ENCODE results near the gene ROBO4.

The ROBO4 gene

GRCh38 chr11:124872741-124873140, 24.9 kb downstream of the ROBO4 start:
- no peak for DNase-seq

DNA sequence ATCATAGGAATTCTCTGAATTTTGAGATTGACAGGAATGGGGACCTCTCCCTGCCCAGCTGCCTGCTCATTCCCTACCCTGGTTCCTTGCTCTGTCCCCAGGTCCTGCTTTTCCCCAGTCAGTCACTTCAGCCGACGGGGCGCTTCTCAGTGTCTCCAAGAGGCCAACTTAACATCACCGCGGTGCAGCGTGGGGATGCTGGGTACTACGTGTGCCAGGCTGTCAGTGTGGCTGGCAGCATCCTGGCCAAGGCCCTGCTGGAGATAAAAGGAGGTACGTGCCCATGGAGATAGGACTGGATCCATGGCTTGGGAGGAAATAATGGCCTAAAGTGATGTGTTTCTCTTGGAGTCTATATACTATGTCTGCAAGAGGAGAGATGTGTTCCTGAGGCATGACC, 25.4 kb downstream of the ROBO4 start:
- DNase-seq = no peak

DNA sequence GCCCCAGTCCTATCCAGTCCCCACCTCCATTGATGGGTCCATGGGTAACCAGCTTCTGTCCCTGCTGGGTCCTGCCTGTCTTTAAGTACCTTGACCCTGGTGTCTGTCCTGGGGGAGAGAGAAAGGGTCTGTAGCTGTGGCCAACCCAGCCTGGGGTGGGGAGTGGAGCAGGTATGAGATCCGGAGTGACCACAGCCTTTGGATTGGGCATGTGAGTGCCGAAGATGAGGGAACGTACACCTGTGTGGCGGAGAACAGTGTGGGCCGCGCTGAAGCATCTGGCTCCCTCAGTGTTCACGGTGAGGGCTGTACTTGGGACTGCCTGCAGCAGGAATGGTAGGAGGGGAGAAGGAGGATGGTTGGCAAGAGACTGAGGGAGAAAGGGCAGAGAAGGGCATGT, 27.2 kb downstream of the ROBO4 start:
- DNase-seq = no peak

- no peak for DNase-seq
Measured at GRCh38 chr11:124869856-124870387, 27.7 kb downstream of the ROBO4 start.

- DNase-seq = no peak
Measured at GRCh38 chr11:124869331-124869730, 28.3 kb downstream of the ROBO4 start.

DNA sequence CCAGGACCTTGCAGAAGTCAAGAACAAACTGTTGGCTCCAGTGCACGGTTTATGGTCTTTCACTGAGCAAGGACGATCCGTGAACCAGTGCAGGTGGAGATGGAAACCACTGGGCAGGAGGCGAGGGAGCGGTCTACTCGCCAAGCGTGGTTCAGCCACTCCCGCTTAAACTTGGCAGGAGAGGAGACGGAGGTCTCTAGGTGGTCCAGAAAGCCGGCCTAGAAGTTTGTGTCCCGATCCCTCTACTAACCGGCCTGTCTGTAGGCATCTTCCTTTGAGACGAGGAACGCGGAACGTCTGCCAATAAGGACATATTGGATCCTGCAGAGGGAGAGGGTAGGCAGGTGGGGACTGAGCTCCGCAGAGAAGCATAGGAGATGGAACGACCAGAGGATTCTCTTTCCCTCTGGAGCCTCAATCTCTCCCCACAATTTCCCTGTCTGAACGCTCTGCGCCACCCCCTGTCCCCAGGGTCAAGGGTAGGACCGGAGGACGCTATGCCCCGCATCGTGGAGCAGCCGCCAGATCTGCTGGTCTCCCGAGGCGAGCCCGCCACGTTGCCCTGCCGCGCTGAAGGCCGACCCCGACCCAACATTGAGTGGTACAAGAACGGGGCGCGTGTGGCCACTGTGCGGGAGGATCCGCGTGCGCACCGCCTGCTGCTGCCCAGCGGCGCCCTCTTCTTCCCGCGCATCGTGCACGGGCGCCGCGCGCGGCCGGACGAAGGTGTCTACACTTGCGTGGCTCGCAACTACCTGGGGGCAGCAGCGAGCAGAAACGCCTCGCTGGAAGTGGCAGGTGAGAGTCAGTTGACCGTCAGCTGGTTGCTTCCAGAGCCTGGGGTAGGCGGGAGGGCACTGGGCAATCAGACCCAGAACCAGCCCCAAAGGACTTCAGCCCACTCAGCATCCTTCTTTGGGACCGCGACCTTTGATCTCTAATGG, 29.1 kb downstream of the ROBO4 start:
- DNase-seq = no peak

- no peak for DNase-seq
Measured at GRCh38 chr11:124867700-124868099, 30.0 kb downstream of the ROBO4 start.

DNA sequence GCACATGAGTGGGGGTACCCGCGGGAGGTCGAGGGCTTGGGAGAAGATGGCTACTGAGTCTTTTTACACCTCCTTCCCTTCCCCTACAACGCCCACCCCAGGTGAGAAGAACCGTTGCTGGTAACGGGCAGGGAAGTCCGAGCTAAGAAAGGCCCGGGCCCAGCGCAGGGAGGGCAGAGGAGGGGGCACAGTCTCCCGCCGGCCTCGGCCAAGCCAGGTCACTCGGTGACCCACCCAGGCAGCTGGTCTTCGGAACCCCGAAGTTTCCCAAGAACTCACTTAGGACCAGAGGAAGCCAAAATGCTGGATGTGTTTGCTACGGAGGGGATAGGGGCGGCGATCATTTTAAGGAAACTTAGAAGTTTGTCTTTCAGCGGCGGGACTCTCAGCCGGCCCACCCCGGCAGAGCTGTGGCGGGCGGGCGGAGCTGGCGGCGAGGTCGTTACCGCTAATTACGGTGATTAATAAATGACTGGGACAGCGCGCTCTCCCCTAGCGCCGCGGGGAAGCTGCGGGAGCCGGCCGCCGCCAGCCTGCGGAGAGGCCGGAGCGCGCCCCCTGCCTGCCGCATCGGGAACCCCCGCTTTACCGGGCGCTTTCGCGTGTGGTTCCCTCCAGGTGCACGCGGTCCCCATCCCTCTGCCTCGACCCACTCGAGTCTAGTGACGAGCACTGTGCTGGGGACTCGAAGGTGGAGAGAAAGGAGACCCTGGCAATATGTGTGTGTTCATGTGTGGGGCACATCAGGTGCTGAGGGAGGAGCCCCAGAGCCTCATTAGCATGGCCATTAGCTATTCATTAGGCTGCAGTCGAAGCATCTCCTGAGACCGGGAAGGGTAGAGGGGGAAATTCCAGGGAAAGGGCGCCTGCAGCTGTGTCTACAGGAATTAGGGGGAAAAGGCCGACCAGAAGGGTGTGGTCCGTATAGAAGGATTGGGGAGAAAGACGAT, 31.5 kb downstream of the ROBO4 start:
- no peak for DNase-seq

GRCh38 chr11:124865181-124865901, 32.3 kb downstream of the ROBO4 start, which contains the start of gene ROBO3:
Gene ROBO3, plus strand, starts transcription at chr11:124865432. Its CDS starts 146 bp downstream, at chr11:124865578.
- DNase-seq = no peak

GRCh38 chr11:124864892-124865180, 32.8 kb downstream of the ROBO4 start:
- no peak for DNase-seq

DNA sequence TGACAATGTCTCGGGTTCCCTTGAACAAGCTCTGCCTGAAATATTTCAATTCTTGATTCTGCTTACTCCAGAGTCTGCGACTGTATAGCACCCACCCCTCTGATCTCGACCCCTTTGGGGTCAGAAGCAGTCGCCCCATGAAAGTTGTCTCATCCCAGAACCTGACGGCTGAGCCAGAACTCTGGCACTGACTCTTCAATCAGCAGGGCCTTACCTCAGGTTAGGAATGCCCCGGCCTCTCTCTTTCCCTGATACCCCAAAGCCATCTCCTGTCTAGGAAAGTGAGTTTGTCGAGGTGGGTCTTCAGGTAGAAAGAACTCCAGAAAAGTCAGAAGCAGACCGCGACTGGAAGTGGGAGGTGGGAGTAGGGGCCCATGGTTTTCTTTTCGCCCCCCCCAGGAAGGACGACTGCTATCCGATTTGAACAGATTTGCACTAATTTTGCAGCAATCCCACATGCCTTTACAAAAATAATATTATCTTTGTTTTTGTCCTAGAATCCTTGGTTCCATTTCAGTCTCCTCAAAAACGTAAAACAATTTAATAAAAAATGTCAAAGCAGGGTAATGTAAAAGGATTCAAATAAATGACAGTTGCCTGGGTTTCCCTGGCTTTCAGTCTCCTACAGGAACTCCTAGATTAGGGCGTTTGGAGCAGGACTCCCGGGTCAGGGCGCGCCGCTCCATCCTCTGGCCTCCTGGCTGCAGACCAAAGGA, 33.3 kb downstream of the ROBO4 start:
- no peak for DNase-seq

- no peak for DNase-seq
Measured at GRCh38 chr11:124863826-124864165, 33.9 kb downstream of the ROBO4 start.

DNA sequence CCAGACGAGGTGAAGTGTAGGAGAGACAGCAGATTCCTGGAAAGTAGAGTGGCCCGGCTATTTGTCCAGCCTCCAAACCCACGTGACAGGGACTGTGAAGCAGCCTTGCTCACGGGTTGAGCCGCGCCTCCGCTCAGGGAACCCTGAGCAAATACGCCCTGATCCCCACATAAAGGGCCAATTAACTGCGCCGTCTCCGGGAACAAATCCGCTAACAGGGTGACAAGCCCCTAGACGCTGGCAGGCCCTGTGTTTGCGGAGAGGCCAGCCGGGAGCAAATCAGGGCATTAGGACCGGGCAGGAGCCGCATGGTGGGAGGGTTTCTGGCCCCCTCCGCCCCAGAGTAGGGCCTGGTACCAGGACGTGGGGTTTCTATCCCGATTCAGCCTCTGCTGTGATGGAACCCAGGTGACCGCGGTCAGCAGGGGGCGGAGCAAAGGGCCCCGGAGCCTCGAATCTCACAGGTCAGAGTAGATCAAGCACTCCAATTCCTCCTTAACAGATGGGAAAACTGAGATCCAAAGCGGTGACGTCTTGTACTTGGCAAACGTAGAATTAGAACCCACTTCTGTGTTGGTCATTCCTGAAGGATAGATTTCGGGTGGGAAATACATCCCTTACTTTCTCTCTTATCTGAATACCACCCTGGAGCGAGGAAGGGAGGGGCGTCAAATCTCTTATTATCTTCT, 34.4 kb downstream of the ROBO4 start:
- no peak for DNase-seq

DNA sequence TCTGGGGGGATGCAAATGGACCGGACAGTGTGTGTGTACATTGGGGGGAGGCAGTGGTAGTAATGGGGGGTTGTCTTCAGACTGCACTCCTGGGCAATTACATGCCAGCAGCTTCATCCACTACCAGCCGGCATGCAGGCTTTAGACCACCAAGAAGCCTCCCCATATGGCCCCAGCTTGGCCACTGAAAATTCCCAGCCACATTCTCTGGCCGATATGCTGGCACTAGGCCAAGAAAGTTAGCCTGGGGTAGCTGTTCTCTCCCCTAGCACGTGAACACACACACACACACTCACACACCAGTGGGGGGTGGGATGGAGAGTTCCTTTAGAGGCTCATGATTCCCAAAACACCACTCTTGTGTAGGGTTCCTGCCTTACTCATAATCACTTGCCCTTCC, 36.0 kb downstream of the ROBO4 start:
- no peak for DNase-seq

- no peak for DNase-seq
Measured at GRCh38 chr11:124859171-124859570, 38.5 kb downstream of the ROBO4 start.

GRCh38 chr11:124846070-124846673, 51.5 kb downstream of the ROBO4 start:
- no peak for DNase-seq

- DNase-seq = no peak
Measured at GRCh38 chr11:124844664-124845079, 53.0 kb downstream of the ROBO4 start.

DNA sequence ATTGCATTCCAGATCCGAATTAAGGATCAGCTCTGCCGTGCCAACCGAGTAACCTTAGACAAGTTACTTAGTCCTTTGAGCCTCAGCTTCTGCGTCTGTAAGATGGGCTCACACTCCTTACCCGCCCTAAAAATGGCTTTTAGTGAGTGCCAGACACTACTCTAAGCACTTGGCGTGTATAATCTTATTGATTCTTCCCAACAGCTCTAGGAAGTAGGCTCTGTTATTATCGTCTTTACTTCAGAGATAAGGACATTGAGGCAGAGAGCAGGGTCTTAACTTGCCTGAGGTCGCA, 54.1 kb downstream of the ROBO4 start:
- DNase-seq = no peak

DNA sequence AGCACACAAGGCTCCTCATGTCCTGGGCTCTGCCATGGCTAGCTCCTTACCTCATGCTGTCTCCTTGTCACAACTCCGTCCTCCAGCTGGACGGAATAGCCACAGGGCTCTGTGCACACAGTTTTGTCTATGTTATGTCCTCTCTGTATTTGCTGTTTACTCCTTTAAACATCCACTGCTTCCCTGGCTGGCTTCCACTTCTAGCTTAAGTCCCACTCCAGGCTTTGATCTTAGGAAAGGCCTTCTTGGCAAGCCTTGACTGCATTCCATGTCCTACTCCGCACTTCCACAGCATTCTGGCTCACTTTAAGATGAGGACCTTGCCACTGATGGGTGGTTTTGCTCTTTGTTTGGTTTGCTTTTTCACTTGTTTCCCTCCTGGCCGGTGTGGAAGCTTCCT, 55.4 kb downstream of the ROBO4 start:
- DNase-seq = no peak

DNA sequence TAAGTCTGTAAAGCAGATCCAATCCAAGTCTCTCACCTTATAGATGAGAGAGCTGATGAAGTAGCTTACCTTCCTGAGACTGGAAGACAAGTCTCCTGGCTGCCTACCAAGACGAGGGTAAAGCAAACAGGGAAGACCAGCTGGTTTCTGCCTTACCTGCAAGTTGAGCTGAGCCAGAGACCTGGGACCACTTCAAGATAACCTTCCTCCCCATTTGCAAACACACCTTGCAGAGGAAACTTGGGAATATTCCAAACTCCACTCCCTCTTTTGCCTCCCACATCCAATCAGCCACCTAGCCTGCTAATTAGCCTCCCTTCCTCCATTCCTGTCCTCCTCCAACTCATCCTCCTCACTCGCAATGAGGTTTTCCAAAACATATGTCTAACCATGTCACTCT, 55.8 kb downstream of the ROBO4 start:
- no peak for DNase-seq

GRCh38 chr11:124841201-124841600, 56.5 kb downstream of the ROBO4 start:
- no peak for DNase-seq
